ENCODE measurements around the gene CCDC57.

GRCh38 chr17:82179412-82179811 is 33.2 kb downstream of the CCDC57 start:
- TF ChIP-seq CTCF (IDR thresholded peaks at IDR 0.05) (no peak), POLR2A (IDR thresholded peaks at IDR 0.05) (no peak)

Data from heart left ventricle (tissue), 13 donors.